ENCODE measurements around the gene DNAH17. TPM values are rescaled to one million over a fixed set of nuclear protein-coding genes. Genes with fewer than 3 reads are reported as not detected.

Gene DNAH17
- total and polyA plus RNA-seq, 2 donors = 0.28 to 0.30 TPM

DNA sequence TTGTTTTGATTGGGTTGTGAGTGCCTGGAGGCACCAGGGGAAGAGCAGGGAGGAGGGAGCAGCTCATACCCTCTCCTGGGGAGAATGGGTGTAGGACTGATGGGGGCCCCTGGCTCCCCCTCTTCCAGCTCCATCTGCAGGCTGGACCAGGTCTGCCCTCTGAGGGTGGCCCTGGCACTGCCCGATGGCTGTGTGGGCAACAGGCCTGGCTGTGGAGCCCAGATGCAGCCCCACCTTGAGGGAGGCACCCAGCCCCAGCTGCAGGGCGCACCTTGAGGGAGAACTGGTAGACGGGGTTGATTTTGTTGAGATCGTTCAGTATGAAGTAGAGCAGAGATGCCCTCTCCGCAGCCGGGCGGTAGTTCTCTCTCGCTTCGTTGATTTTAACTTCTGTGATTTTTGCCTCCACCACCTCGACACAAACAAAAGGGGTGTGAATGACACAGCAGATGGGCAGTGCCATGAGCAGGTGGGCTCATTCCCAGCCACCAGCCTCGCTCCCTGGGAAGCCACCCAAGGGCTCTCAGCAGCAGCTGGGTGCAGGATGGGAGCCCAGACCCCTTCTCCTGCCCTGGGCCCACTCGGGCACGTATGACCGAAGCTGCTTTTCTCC lies 127.1 kb downstream of the DNAH17 start:
- Histone ChIP-seq H3K4me3 (ENCODE audit: low read length in 2 of 2) (no peak overlapping the region), H3K27ac (ENCODE audit: low read depth in 1 of 2, low read length in 1 of 2) (no peak overlapping the region), H3K9me3 (ENCODE audit: control insufficient read depth in 2 of 2, insufficient read depth in 1 of 2, low read length in 1 of 2) (no peaks in the 10 kb centered on the region), H3K27me3 (ENCODE audit: control insufficient read depth in 2 of 2, insufficient read depth in 1 of 2, low read length in 1 of 2) (peaks cover 0 to 2% of the 10 kb centered on the region in 2 donors), H3K36me3 (ENCODE audit: control insufficient read depth in 2 of 2, insufficient read depth in 2 of 2, low read length in 1 of 2) (no peaks in the 10 kb centered on the region), H3K4me1 (ENCODE audit: control insufficient read depth in 2 of 2, insufficient read depth in 2 of 2, low read length in 2 of 2) (no peaks in the 10 kb centered on the region)
- no peak for DNase-seq (ENCODE audit: low read depth in 6 of 9, low spot score in 9 of 9)
- WGBS = 95% methylated on average over 14 of the region's 14 CpGs

DNA sequence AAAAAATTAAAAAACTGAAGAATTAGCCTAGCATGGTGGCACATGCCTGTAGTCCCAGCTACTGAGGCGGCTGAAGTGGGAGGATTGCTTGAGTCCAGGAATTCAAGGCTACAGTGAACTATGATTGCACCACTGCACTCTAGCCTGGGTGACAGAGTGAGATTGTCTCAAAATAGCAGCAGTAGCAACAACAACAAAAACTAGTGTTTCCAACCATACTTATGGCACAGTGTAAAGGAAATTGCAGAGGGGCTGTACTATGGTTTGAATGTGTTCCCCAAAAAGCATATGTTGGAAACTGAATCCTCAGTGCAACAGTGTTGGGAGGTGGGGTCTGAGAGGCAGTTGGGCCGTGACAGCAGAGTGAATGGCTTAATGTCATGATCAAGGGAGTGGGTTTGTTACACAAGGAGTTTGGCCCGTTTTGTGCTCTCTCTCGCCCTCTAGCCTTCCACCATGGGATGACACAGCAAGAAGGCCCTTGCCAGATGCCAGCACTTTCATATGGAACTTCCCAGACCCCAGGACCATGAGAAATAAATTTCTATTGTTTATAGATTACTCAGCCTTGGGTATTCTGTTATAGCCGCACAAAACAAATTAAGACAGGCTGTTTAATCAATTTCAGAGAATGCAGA lies 128.7 kb downstream of the DNAH17 start:
- Histone ChIP-seq H3K4me3 (ENCODE audit: low read length in 2 of 2) (no peak overlapping the region), H3K9me3 (ENCODE audit: control insufficient read depth in 2 of 2, insufficient read depth in 1 of 2, low read length in 1 of 2) (no peaks in the 10 kb centered on the region), H3K27me3 (ENCODE audit: control insufficient read depth in 2 of 2, insufficient read depth in 1 of 2, low read length in 1 of 2) (peaks cover 0 to 5% of the 10 kb centered on the region in 2 donors), H3K4me1 (ENCODE audit: control insufficient read depth in 2 of 2, insufficient read depth in 2 of 2, low read length in 2 of 2) (no peaks in the 10 kb centered on the region), H3K36me3 (ENCODE audit: control insufficient read depth in 2 of 2, insufficient read depth in 2 of 2, low read length in 1 of 2) (no peaks in the 10 kb centered on the region), H3K27ac (ENCODE audit: low read depth in 1 of 2, low read length in 1 of 2) (no peak overlapping the region)
- WGBS = 72% methylated on average over 5 of the region's 5 CpGs
- peak in 1 of 9 donors; percentile 22 for DNase-seq (ENCODE audit: low read depth in 6 of 9, low spot score in 9 of 9)

- DNase-seq (ENCODE audit: low read depth in 6 of 9, low spot score in 9 of 9) = no peak
- 97% methylated on average over 7 of the region's 7 CpGs for WGBS
- Histone ChIP-seq H3K4me3 (ENCODE audit: low read length in 2 of 2) (no peak overlapping the region), H3K9me3 (ENCODE audit: control insufficient read depth in 2 of 2, insufficient read depth in 1 of 2, low read length in 1 of 2) (no peaks in the 10 kb centered on the region), H3K36me3 (ENCODE audit: control insufficient read depth in 2 of 2, insufficient read depth in 2 of 2, low read length in 1 of 2) (no peaks in the 10 kb centered on the region), H3K27me3 (ENCODE audit: control insufficient read depth in 2 of 2, insufficient read depth in 1 of 2, low read length in 1 of 2) (peaks cover 0 to 7% of the 10 kb centered on the region in 2 donors), H3K4me1 (ENCODE audit: control insufficient read depth in 2 of 2, insufficient read depth in 2 of 2, low read length in 2 of 2) (no peaks in the 10 kb centered on the region), H3K27ac (ENCODE audit: low read depth in 1 of 2, low read length in 1 of 2) (no peak overlapping the region)
Measured at GRCh38 chr17:78446833-78447232, 130.4 kb downstream of the DNAH17 start.

GRCh38 chr17:78444392-78444791 lies 132.8 kb downstream of the DNAH17 start:
- Histone ChIP-seq H3K27me3 (ENCODE audit: control insufficient read depth in 2 of 2, insufficient read depth in 1 of 2, low read length in 1 of 2) (peaks cover 0 to 7% of the 10 kb centered on the region in 2 donors), H3K27ac (ENCODE audit: low read depth in 1 of 2, low read length in 1 of 2) (no peak overlapping the region), H3K36me3 (ENCODE audit: control insufficient read depth in 2 of 2, insufficient read depth in 2 of 2, low read length in 1 of 2) (no peaks in the 10 kb centered on the region), H3K4me3 (ENCODE audit: low read length in 2 of 2) (no peak overlapping the region), H3K4me1 (ENCODE audit: control insufficient read depth in 2 of 2, insufficient read depth in 2 of 2, low read length in 2 of 2) (no peaks in the 10 kb centered on the region), H3K9me3 (ENCODE audit: control insufficient read depth in 2 of 2, insufficient read depth in 1 of 2, low read length in 1 of 2) (no peaks in the 10 kb centered on the region)
- no peak for DNase-seq (ENCODE audit: low read depth in 6 of 9, low spot score in 9 of 9)
- 96% methylated on average over 20 of the region's 20 CpGs for WGBS

DNA sequence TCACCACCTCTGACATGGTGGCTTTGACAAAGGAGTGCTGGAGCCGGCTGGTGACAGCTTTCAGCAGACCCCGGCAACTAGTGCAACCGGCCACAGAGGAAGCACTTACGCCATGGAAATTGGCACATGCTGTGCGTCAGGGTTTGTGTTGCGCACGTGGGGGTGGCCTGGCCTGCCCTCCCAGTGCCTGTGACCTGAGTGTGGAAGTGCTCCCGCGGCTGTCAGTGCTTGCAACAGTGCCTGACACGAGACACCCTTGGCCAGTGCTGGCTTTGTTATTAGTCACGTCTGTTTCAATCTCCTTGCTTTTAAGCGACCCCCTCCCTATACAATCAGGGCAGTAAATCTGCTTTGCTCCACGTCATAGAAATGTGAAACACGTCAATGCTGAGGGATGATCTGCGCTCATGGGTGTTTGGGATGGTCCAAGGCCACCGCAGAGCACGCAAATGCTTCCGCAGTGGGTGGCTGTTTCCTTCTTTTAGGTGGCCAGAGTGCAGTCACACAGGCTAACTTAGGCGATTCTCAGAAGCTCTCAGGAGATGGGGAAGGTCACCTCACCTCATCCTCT lies 134.5 kb downstream of the DNAH17 start:
- H3K27ac ChIP-seq (ENCODE audit: low read depth in 1 of 2, low read length in 1 of 2) = no peak overlapping the region
- H3K4me3 ChIP-seq (ENCODE audit: low read length in 2 of 2) = no peak overlapping the region
- H3K9me3 ChIP-seq (ENCODE audit: control insufficient read depth in 2 of 2, insufficient read depth in 1 of 2, low read length in 1 of 2) = no peaks in the 10 kb centered on the region
- H3K4me1 ChIP-seq (ENCODE audit: control insufficient read depth in 2 of 2, insufficient read depth in 2 of 2, low read length in 2 of 2) = no peaks in the 10 kb centered on the region
- no peaks in the 10 kb centered on the region for H3K36me3 ChIP-seq (ENCODE audit: control insufficient read depth in 2 of 2, insufficient read depth in 2 of 2, low read length in 1 of 2)
- H3K27me3 ChIP-seq (ENCODE audit: control insufficient read depth in 2 of 2, insufficient read depth in 1 of 2, low read length in 1 of 2) = peaks cover 0 to 7% of the 10 kb centered on the region in 2 donors
- WGBS = 81% methylated on average over 19 of the region's 19 CpGs
- DNase-seq (ENCODE audit: low read depth in 6 of 9, low spot score in 9 of 9) = peak in 1 of 9 donors; percentile 12

- no peak overlapping the region for H3K4me3 ChIP-seq (ENCODE audit: low read length in 2 of 2)
- no peaks in the 10 kb centered on the region for H3K9me3 ChIP-seq (ENCODE audit: control insufficient read depth in 2 of 2, insufficient read depth in 1 of 2, low read length in 1 of 2)
- WGBS = 68% methylated on average over 12 of the region's 12 CpGs
- no peaks in the 10 kb centered on the region for H3K4me1 ChIP-seq (ENCODE audit: control insufficient read depth in 2 of 2, insufficient read depth in 2 of 2, low read length in 2 of 2)
- no peak for DNase-seq (ENCODE audit: low read depth in 6 of 9, low spot score in 9 of 9)
- H3K36me3 ChIP-seq (ENCODE audit: control insufficient read depth in 2 of 2, insufficient read depth in 2 of 2, low read length in 1 of 2) = no peaks in the 10 kb centered on the region
- H3K27ac ChIP-seq (ENCODE audit: low read depth in 1 of 2, low read length in 1 of 2) = no peak overlapping the region
- H3K27me3 ChIP-seq (ENCODE audit: control insufficient read depth in 2 of 2, insufficient read depth in 1 of 2, low read length in 1 of 2) = peaks cover 0 to 7% of the 10 kb centered on the region in 2 donors
Measured at GRCh38 chr17:78441271-78441971, 135.8 kb downstream of the DNAH17 start.

DNA sequence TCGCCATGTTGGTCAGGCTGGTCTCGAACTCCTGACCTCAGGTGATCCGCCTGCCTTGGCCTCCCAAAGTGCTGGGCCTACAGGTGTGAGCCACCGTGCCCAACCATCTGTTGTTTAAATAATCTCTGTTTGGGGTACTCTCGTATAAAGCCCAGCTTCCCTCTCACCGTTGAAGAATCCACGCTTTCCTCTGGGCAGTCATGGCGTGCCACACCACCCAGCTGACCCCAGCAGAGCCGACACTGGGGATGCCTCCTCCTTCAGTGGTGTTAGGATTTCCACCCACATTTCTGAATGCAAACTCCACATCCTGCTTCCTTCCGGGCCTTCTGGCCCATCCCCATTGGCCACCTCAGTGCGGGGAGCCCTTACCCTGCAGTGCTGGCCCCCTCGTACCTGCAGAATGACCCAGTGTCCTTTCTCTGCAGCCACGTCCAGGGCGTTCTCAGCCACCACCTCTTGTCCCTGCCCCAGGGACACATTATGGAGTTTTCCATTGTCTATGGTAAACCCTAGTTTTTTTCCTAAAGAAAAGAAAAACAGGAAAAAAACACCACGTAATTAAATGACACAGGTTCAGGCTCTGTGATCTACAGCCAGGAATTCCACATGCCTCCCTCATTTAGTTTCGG lies 138.4 kb downstream of the DNAH17 start:
- no peak for DNase-seq (ENCODE audit: low read depth in 6 of 9, low spot score in 9 of 9)
- Histone ChIP-seq H3K27ac (ENCODE audit: low read depth in 1 of 2, low read length in 1 of 2) (no peak overlapping the region), H3K36me3 (ENCODE audit: control insufficient read depth in 2 of 2, insufficient read depth in 2 of 2, low read length in 1 of 2) (no peaks in the 10 kb centered on the region), H3K4me3 (ENCODE audit: low read length in 2 of 2) (no peak overlapping the region), H3K4me1 (ENCODE audit: control insufficient read depth in 2 of 2, insufficient read depth in 2 of 2, low read length in 2 of 2) (no peaks in the 10 kb centered on the region), H3K27me3 (ENCODE audit: control insufficient read depth in 2 of 2, insufficient read depth in 1 of 2, low read length in 1 of 2) (peaks cover 0 to 4% of the 10 kb centered on the region in 2 donors), H3K9me3 (ENCODE audit: control insufficient read depth in 2 of 2, insufficient read depth in 1 of 2, low read length in 1 of 2) (no peaks in the 10 kb centered on the region)
- WGBS = 93% methylated on average over 16 of the region's 16 CpGs

DNA sequence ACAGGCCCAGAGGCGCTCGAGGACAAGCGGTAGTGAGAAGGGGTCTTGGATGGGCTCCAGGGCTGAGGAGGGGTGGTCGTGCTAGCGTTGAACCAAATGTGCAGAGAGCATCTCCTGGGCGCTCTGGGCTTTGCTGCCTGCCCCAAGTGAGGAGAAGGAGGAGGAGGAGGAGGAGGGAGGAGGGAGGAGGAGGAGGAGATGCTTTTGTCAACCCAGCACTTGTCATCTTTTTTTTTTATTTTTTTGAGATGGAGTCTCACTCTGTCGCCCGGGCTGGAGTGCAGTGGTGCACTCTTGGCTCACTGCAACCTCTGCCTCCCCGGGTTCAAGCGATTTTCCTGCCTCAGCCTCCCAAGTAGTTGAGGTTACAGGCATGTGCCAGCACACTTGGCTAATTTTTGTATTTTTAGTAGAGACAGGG lies 138.9 kb downstream of the DNAH17 start:
- H3K4me1 ChIP-seq (ENCODE audit: control insufficient read depth in 2 of 2, insufficient read depth in 2 of 2, low read length in 2 of 2) = no peaks in the 10 kb centered on the region
- no peaks in the 10 kb centered on the region for H3K36me3 ChIP-seq (ENCODE audit: control insufficient read depth in 2 of 2, insufficient read depth in 2 of 2, low read length in 1 of 2)
- H3K27ac ChIP-seq (ENCODE audit: low read depth in 1 of 2, low read length in 1 of 2) = no peak overlapping the region
- H3K4me3 ChIP-seq (ENCODE audit: low read length in 2 of 2) = no peak overlapping the region
- WGBS = 94% methylated on average over 10 of the region's 10 CpGs
- H3K27me3 ChIP-seq (ENCODE audit: control insufficient read depth in 2 of 2, insufficient read depth in 1 of 2, low read length in 1 of 2) = peaks cover 0 to 4% of the 10 kb centered on the region in 2 donors
- no peaks in the 10 kb centered on the region for H3K9me3 ChIP-seq (ENCODE audit: control insufficient read depth in 2 of 2, insufficient read depth in 1 of 2, low read length in 1 of 2)
- no peak for DNase-seq (ENCODE audit: low read depth in 6 of 9, low spot score in 9 of 9)
